Testis (tissue), 2 donors: Measurements from ENCODE around the gene LNP1.
"Not testable (repeated sequence)": the region's sequence is repeated elsewhere in the genome, so short reads cannot be mapped to it uniquely, and the experiment has no call there.

ENCODE experiments used
- CTCF ChIP-seq, 3 experiments: fragments of 450-650 bp in 2 of 3; fragments of 200-600 bp in 1 of 3; sonication (generic) in 1 of 3; IDR thresholded peaks; one replicate each; pipeline ENCODE4 v1.5.1; 2016 to 2019; ENCODE audit warnings: antibody characterized with exemption in 3 of 3, mild to moderate bottlenecking in 2 of 3, moderate library complexity in 1 of 3
- POLR2A ChIP-seq: fragments of 450-650 bp; IDR thresholded peaks from one replicate; pipeline ENCODE4 v1.6.1; 2017; ENCODE audit warnings: antibody characterized with exemption, mild to moderate bottlenecking, moderate library complexity

GRCh38 chr3:100447067-100447466 lies 45.7 kb downstream of the LNP1 start:
- TF ChIP-seq CTCF (IDR thresholded peaks at IDR 0.05); POLR2A: not testable (repeated sequence)
